Right ventricle myocardium superior (tissue), 1 donor: ENCODE measurements around the gene POLN. TPM values are rescaled to one million over a fixed set of nuclear protein-coding genes. Genes with fewer than 3 reads are reported as not detected.

ENCODE experiments used
- ATAC-seq: fragments of 200-7000 bp; cut with Tn5 transposase; one replicate; pipeline ENCODE4 v1.9.1; 2020; ENCODE audit warnings: mild to moderate bottlenecking; ENCODE audit not compliant: poor library complexity
- DNase-seq: peaks from one replicate; pipeline ENCODE4 v3.0.0-alpha.2; 2020
- intact Hi-C: fragments of 100-400 bp; cut with DNase I; formaldehyde crosslinking; loops from one replicate; pipeline ENCODE4 v1.11.2; 2022
- total RNA-seq: library from RNA; stranded (reverse); fragmentation: NEBNext Ultra II Directional; extraction: Animal tissue kit (Norgen Biotek cat#: 25700); gene quantifications from one replicate; pipeline ENCODE4 v1.2.1, GENCODE V29; 2021
- donor health status: DM: no; HTN: yes; CAD: no; lungs with severe emphysema.

POLN gene
- total RNA-seq, 1 donor from 2014 or later = 2.3 TPM

- no peak for ATAC-seq
- no peak for DNase-seq
- intact Hi-C loops = no loop called here
Measured at GRCh38 chr4:2083116-2083825, 158.7 kb downstream of the POLN start.

DNA sequence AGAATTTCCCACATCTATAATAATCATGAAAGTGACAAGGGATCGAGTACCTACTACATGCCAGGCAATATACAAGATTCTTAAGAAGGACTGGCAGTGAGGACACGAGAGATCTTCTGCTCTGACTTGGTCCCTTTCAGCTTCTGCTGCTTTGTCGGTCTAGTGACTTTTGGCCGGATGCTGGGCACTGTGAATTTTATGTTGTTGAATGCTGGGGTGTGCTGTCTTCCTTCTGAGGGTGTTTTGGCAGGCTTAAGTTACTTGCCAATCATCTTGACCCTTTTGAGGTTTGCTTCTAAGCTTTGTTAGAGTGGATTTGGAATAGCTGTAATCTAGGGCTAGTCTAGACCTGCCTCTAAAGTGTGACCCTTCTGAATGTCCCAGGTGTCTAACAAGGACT is 159.3 kb downstream of the POLN start:
- ATAC-seq = no peak
- no peak for DNase-seq

DNA sequence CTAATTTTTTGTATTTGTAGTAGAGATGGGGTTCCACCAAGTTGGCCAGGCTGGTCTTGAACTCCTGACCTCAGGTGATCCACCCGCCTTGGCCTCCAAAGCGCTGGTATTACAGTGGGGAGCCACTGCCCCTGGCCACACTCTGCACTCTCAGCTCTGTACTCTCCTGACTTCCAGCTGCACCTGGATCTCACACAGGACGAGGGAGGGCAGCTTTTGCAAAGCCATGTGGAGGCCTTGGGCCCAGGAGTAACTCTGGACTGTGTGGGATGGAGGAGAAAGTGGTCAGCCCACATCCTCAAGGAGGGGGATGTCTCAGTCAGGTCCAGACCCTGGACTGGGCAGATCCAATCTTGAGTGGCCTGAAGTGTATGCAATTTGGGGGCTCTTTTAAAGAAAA is 159.8 kb downstream of the POLN start:
- DNase-seq (no peak), ATAC-seq (no peak)
- intact Hi-C loops = no loop called here

More for the DNA sequence above, 159.3 kb downstream of the POLN start:
- intact Hi-C loops = no loop called here

DNA sequence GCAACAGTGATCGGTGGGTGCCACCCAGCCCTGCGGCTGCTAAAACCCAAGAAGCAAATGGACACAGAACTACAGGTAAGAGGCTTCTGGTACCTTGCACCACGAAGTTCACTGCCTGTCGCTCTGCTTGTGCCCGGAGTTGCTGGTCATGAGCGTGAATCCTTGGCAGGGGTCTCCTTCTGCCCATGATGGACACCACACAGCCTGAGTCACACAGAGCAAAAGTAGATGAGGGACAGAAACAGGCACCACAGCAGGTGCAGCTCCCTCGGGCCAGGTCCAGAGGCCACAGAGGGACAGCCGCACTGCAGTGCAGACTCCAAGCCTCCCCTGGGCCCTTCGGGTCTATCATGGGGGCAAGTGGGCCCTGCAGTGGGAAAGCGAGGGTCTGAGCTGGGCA is 160.4 kb downstream of the POLN start:
- ATAC-seq (no peak), DNase-seq (no peak)
- intact Hi-C loops = no loop called here

GRCh38 chr4:2080429-2081300 is 161.3 kb downstream of the POLN start:
- ATAC-seq (peak; percentile 27), DNase-seq (no peak)

DNA sequence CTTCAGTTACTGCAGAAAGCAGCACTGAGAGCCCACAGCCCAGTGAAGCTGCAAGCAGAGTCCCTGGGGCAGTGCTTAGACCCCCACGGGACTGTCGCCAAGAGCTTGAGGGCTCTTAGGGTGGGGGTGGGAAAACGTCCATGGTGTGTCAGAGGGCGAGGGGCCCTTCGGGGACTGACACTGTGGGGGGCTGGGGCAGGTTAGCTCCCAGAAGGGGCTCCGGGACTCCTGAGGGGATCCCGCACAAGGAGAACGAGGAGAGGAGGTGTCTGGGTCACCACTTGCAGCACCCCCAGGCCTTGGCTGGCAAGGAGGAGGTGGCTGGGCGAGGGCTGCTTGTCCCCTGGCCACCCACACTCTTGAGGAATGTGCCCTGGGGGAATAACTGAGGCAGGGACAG is 162.0 kb downstream of the POLN start:
- no peak for ATAC-seq
- no peak for DNase-seq
- intact Hi-C loops = no loop called here

More at GRCh38 chr4:2080429-2081300, 161.3 kb downstream of the POLN start:
- intact Hi-C loops = no loop called here

- DNase-seq (no peak), ATAC-seq (no peak)
- intact Hi-C loops = no loop called here
Measured at GRCh38 chr4:2079006-2079405, 162.9 kb downstream of the POLN start.

DNA sequence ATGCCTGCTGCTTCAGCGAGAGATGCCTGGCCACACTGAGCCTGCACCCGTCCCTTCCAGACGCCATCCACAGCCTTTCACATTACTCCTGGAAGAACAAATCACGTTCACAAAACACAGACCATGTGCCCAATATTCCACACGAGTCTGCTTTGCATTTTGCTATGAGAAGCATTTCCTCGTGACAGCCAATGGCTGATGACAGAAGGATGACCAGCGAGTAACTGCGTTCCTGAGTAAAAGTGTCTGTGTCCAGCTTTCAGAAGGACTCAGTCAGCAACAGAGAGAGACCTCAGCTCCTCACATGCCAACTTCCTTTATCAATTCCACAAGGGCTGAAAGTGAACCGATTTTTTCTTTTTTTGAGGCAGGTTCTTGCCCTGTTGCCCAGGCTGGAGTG is 163.3 kb downstream of the POLN start:
- no peak for DNase-seq

GRCh38 chr4:2077537-2078460 is 164.1 kb downstream of the POLN start:
- ATAC-seq = no peak
- intact Hi-C loops = no loop called here
- DNase-seq = no peak

More for the DNA sequence above, 163.3 kb downstream of the POLN start:
- ATAC-seq = no peak
- intact Hi-C loops = no loop called here

DNA sequence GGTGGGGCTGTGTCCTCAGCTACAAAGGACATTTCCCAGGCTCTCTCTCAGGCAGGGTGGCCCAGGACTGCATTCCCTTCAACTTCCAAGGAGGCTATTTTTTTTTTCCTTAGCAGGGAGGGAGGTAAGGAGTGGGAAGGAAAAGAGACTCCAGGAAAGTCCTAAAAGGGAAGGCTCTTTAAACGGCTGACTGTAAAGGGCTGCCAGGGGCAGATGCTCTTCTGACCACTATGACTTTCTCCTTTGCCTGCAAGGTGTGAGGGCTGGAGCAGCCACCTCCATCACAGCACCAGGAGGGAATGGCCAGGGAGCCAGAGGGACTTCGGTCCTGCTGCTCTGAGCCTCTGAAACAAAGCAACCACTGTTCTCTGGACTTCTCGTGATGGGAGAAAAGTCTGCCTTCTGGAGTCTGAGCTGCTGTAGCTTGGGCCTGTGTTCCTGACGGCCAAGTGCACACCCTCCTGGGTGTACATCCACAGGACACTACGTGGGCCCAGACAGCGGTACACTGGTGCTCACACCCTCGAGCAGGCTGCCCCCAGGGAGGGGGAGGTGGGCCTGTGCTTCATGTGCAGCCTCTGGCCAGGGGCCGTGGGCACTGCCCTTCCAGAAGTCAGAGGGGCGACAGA is 164.9 kb downstream of the POLN start:
- ATAC-seq (no peak), DNase-seq (no peak)
- intact Hi-C loops = no loop called here

GRCh38 chr4:2075987-2076907 is 165.7 kb downstream of the POLN start:
- no peak for DNase-seq
- intact Hi-C loops = no loop called here
- no peak for ATAC-seq

- no peak for DNase-seq
Measured at GRCh38 chr4:2075171-2075986, 166.5 kb downstream of the POLN start.

GRCh38 chr4:2074588-2074987 is 167.3 kb downstream of the POLN start:
- ATAC-seq (no peak), DNase-seq (no peak)
- intact Hi-C loops = no loop called here

More at GRCh38 chr4:2075171-2075986, 166.5 kb downstream of the POLN start:
- intact Hi-C loops = no loop called here
- no peak for ATAC-seq

GRCh38 chr4:2073808-2074481 is 168.0 kb downstream of the POLN start:
- intact Hi-C loops = no loop called here
- no peak for DNase-seq
- no peak for ATAC-seq

DNA sequence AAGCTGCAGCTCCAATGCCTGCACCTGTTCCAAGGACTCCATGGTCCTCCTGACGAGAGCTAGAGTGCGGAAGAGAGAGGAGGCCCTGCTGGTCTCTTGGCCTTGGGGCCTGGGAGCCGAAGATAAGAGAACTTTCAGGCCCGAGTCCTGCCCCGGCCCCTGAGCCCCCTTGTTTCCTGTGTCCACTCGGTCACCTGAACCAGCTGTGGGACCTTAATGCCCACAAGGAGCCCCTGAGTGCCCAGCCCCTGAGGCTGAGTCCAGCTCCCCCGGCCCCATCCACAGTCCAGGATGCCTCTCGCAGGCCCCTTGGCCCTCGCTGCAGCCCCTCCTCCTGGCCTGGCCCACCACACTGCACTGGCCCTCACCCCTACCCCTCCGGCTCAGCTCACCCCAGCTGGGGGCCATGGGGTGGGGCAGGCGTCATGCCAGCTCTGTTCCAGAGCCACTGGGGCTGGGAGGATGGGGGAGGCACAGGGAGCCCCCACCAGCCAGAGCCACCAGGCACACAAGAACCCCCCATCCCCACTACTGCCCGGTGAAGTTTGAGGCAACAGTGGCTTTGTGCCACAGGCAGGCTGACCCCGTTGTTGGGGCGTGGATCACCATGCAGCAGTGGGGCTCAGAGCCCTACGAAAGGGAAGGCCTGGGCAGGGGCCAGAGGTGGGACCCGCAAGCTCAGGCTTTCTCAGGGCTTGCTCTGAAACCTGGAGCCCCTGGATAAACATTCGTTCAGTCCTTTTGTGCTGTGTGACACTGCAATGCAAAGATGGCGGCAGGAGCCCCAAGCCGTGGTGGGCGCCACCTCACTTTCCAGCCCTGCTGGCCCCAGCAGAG is 168.7 kb downstream of the POLN start:
- ATAC-seq = no peak
- DNase-seq = no peak
- intact Hi-C loops = no loop called here
